ENCODE results near the gene FOXP1.

GRCh38 chr3:71453822-71454511 lies 129.6 kb downstream of the FOXP1 start:
- TF ChIP-seq CTCF (IDR thresholded peaks at IDR 0.05) (no peak), POLR2AphosphoS5 (IDR thresholded peaks at IDR 0.05) (no peak), EP300 (IDR thresholded peaks at IDR 0.05) (no peak), POLR2A (IDR thresholded peaks at IDR 0.05) (no peak)
